Measurements from ENCODE around the gene TRIM71. TPM values are rescaled to one million over a fixed set of nuclear protein-coding genes. Genes with fewer than 3 reads are reported as not detected.

TRIM71 gene
- total RNA-seq, 4 donors from 2014 or later: not detected

DNA sequence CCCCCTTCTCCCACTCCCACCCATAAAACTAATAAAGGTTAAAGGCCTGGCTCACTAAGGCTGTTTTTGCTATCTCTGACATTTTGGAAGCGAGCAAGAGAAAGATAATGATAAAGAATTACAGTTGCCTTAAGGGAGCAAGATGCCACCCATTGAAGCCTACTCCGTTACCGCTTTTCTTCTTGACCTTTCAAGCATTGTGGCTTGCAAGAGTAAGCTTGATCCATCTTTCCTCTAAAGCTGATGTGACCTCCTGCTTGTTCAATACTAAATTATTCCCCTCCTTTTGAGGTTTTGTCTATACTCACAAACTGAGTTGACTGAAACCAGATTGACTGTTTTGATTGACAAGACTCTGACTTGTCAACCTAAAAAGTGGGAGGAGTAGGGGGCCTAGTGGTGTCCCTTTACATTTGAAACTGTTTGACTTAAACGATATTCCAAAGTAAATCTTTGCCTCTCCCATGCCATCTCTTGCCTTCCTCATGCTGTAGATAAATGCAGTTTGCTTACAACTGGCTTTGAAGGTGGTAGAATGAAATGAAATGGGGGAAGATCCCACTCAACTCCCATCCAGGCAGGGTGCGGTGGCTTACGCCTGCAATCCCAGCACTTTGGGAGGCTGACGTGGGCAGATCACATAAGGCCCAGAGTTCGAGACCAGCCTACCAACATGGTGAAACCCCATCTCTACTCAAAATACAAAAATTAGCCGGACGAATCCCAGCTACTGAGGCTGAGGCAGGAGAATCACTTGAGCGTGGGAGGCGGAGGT, 8.0 kb downstream of the TRIM71 start:
- WGBS, 2 donors (ENCODE audit: low coverage in 1 of 2): 92 to 95% methylated on average over 3 to 12 of the region's 12 CpGs

DNA sequence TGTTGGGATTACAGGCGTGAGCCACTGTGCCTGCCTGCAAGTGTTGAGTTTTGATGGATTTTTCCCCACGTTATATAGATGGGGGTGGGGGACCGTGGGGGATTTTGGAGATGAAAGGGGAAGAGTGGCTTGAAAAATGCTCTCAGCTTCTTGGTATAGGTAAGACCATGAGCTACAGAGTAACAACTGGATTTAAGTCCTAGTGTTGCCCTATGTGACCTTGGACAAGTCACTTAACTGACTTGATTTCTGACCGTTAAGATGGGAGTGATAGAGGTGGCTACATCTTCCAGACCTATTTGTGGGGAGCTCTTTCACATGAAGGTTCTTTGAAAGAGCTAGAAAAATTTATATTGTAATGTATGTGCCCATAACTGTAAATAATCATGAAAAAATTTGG, 13.3 kb downstream of the TRIM71 start:
- Histone ChIP-seq H3K27ac (no peak overlapping the region), H3K9me3 (no peaks in the 10 kb centered on the region), H3K36me3 (no peaks in the 10 kb centered on the region), H3K27me3 (peaks cover 15% of the 10 kb centered on the region), H3K4me1 (no peaks in the 10 kb centered on the region), H3K4me3 (no peak overlapping the region)
- in situ Hi-C loops (cut with MboI; ENCODE audit: low pct_ligation_motif_present in 1 of 4, low pct_unique_long_range_greater_than_20kb in 1 of 4, low sequenced_read_pairs in 3 of 4): no loop called here
- no peak for DNase-seq
- intact Hi-C loops (cut with DNase I; ENCODE audit: low total_unique reads): no loop called here
- TF ChIP-seq POLR2AphosphoS5 (IDR thresholded peaks at IDR 0.05): no peak
- TF ChIP-seq, protein P1, sequence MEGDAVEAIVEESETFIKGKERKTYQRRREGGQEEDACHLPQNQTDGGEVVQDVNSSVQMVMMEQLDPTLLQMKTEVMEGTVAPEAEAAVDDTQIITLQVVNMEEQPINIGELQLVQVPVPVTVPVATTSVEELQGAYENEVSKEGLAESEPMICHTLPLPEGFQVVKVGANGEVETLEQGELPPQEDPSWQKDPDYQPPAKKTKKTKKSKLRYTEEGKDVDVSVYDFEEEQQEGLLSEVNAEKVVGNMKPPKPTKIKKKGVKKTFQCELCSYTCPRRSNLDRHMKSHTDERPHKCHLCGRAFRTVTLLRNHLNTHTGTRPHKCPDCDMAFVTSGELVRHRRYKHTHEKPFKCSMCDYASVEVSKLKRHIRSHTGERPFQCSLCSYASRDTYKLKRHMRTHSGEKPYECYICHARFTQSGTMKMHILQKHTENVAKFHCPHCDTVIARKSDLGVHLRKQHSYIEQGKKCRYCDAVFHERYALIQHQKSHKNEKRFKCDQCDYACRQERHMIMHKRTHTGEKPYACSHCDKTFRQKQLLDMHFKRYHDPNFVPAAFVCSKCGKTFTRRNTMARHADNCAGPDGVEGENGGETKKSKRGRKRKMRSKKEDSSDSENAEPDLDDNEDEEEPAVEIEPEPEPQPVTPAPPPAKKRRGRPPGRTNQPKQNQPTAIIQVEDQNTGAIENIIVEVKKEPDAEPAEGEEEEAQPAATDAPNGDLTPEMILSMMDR (IDR thresholded peaks at IDR 0.05): no peak
- no peak for TF ChIP-seq POLR2A (IDR thresholded peaks at IDR 0.05)
- no peak for TF ChIP-seq EP300 (IDR thresholded peaks at IDR 0.05; ENCODE audit: low read depth)
- 80% methylated on average over 3 to 4 of the region's 4 CpGs for WGBS, 2 donors (ENCODE audit: low coverage in 1 of 2)

More for the DNA sequence above, 8.0 kb downstream of the TRIM71 start:
- Histone ChIP-seq H3K27ac (no peak overlapping the region), H3K9me3 (no peaks in the 10 kb centered on the region), H3K27me3 (peaks cover 52% of the 10 kb centered on the region), H3K36me3 (no peaks in the 10 kb centered on the region), H3K4me3 (no peak overlapping the region), H3K4me1 (peaks cover 0 to 8% (median 3%) of the 10 kb centered on the region in 4 donors)
- intact Hi-C loops (cut with DNase I; ENCODE audit: low total_unique reads) (no loop called here), in situ Hi-C loops (cut with MboI; ENCODE audit: low pct_ligation_motif_present in 1 of 4, low pct_unique_long_range_greater_than_20kb in 1 of 4, low sequenced_read_pairs in 3 of 4) (no loop called here)
- DNase-seq: no peak
- TF ChIP-seq, protein P1 (IDR thresholded peaks at IDR 0.05): no peak
- TF ChIP-seq POLR2AphosphoS5 (IDR thresholded peaks at IDR 0.05) (no peak), POLR2A (IDR thresholded peaks at IDR 0.05) (no peak), EP300 (IDR thresholded peaks at IDR 0.05; ENCODE audit: low read depth) (no peak)

DNA sequence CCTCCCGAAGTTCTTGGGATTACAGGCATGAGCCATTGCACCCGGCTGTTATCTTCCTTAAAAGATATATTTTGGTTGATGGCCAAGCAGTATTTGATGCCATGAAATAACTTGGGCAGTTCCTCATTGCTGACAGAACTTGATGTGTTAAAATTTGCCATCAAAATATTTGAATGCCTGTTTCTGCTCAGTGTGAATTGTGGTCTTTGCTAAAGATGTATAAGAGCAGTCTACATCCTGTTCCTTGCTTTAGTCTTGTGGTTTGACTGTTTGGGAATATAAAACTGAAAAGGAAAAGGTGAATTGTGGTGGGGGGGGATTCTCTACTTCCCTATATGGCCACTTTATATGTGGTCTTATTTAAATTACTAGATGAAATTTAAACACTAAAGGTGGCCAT, 14.0 kb downstream of the TRIM71 start:
- no peak for DNase-seq
- TF ChIP-seq EP300 (IDR thresholded peaks at IDR 0.05; ENCODE audit: low read depth) (no peak), POLR2AphosphoS5 (IDR thresholded peaks at IDR 0.05) (no peak), POLR2A (IDR thresholded peaks at IDR 0.05) (no peak)
- TF ChIP-seq, protein P1 (IDR thresholded peaks at IDR 0.05): no peak
- Histone ChIP-seq H3K36me3 (no peaks in the 10 kb centered on the region), H3K27me3 (peaks cover 15% of the 10 kb centered on the region), H3K4me3 (no peak overlapping the region), H3K27ac (no peak overlapping the region), H3K4me1 (no peaks in the 10 kb centered on the region), H3K9me3 (no peaks in the 10 kb centered on the region)
- in situ Hi-C loops (cut with MboI; ENCODE audit: low pct_ligation_motif_present in 1 of 4, low pct_unique_long_range_greater_than_20kb in 1 of 4, low sequenced_read_pairs in 3 of 4): no loop called here
- WGBS, 2 donors (ENCODE audit: low coverage in 1 of 2): 55 to 65% methylated on average over 2 of the region's 2 CpGs
- intact Hi-C loops (cut with DNase I; ENCODE audit: low total_unique reads): no loop called here

DNA sequence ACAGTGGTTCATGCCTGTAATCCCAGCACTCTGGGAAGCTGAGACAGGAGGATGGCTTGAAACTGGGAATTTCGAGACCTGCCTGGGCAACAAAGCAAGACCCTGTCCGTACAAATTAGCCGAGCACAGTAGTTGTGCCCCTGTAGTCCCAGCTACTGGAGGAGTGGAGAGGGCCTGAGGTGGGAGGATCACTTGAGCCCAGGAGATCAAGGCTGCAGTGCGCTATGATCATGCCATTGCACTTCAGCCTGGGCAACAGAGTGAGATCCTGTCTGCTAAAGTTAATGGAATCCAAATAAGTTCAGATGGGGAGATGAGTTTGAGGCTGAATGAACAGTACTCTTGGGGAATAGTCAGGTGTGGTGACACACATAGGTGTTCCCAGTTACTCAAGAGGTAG, 14.4 kb downstream of the TRIM71 start:
- Histone ChIP-seq H3K27me3 (peaks cover 15% of the 10 kb centered on the region), H3K4me1 (no peaks in the 10 kb centered on the region), H3K36me3 (no peaks in the 10 kb centered on the region), H3K9me3 (no peaks in the 10 kb centered on the region), H3K4me3 (no peak overlapping the region), H3K27ac (no peak overlapping the region)
- in situ Hi-C loops (cut with MboI; ENCODE audit: low pct_ligation_motif_present in 1 of 4, low pct_unique_long_range_greater_than_20kb in 1 of 4, low sequenced_read_pairs in 3 of 4) (no loop called here), intact Hi-C loops (cut with DNase I; ENCODE audit: low total_unique reads) (no loop called here)
- no peak for DNase-seq
- 83 to 96% methylated on average over 2 to 4 of the region's 4 CpGs for WGBS, 2 donors (ENCODE audit: low coverage in 1 of 2)
- TF ChIP-seq POLR2AphosphoS5 (IDR thresholded peaks at IDR 0.05) (no peak), POLR2A (IDR thresholded peaks at IDR 0.05) (no peak), EP300 (IDR thresholded peaks at IDR 0.05; ENCODE audit: low read depth) (no peak)
- TF ChIP-seq, protein P1 (IDR thresholded peaks at IDR 0.05): no peak

Measured in transverse colon (tissue), 4 donors.